T1000 (cell line): ENCODE data around the gene TIGD7.

Experiments
- DNase-seq: peaks from one replicate; lab custom pipeline; 2025; ENCODE audit warnings: mixed read lengths; lab: John Stamatoyannopoulos, UW

The TIGD7 gene, protein sequence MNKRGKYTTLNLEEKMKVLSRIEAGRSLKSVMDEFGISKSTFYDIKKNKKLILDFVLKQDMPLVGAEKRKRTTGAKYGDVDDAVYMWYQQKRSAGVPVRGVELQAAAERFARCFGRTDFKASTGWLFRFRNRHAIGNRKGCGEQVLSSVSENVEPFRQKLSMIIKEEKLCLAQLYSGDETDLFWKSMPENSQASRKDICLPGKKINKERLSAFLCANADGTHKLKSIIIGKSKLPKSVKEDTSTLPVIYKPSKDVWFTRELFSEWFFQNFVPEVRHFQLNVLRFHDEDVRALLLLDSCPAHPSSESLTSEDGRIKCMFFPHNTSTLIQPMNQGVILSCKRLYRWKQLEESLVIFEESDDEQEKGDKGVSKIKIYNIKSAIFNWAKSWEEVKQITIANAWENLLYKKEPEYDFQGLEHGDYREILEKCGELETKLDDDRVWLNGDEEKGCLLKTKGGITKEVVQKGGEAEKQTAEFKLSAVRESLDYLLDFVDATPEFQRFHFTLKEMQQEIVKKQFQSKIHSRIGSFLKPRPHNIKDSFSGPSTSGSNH

DNA sequence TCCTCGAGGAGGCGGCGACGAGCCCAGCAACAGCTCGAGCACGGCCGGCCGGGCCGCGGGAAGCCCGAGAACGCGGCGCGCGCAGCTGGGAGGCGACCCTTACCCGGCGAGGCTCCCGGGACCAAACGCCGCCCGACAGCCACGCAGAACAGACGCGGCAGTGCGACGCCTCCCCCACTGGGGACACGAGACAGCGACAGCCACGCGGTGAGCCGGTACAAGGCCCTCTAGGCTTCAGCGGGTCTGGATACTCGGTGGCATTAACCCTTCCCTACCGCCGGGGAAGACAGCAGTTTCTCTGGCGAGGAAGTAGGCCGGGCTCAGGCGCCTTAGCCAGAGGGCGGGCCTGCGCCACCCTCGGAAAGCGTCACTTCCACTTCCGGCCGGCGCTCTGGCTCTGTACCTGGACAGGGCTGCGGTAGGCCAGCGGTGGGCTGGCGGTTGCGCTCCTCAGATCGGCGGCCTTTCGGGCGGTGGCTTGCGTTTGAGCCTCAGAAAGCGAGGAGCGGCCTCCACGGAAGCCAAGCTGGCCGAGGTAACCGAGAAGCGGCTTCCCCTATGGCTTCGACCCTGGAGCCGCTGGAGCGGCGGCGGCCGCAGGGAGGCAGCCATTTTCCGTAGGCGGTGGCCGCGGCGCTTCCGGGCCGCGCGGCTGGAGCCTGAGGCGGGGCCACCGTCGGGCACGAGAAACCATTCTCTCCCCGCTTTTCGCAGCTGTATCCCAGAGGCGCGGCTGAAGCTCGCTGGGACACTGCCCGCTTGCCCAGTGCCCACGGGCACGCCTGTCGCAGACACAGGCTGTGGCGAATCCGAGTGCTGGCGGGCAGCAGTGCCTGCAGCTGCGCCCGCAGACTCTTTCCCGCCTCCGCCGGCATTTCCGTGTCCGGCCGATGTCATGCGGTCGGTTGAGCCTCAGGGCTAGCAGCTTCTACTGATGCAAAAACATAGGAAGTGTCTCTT, at the start of gene TIGD7, which contains the start of gene ZNF75A:
TSS of gene TIGD7 (minus strand) at position 322 of the 960 bp plus-strand sequence. CDS start 4,816 bp downstream, outside the sequence.
TSS of gene ZNF75A (plus strand) at position 389 of the 960 bp plus-strand sequence. CDS start 2,932 bp downstream, outside the sequence.
- peak; percentile 89 for DNase-seq

DNA sequence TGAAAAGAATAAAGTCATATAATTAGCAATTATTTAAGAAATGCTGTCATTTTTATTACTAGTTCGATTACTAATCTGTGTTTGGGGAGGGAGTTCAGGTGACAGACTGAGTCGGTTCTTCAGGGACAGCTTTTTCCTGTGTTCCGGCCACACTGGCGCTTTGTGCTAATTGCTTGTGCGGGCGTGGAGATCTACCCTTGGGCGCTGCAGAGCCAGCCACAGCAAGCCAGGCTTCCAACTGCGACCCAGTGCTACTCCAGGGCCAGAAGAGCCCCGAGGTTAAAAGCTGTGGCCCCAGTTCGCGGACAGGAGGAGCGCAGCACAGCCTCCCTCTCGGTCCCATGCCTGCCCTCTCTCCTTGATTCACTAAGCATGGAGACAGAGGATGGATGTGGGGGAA, 43.9 kb upstream of the TIGD7 start:
- no peak for DNase-seq

DNA sequence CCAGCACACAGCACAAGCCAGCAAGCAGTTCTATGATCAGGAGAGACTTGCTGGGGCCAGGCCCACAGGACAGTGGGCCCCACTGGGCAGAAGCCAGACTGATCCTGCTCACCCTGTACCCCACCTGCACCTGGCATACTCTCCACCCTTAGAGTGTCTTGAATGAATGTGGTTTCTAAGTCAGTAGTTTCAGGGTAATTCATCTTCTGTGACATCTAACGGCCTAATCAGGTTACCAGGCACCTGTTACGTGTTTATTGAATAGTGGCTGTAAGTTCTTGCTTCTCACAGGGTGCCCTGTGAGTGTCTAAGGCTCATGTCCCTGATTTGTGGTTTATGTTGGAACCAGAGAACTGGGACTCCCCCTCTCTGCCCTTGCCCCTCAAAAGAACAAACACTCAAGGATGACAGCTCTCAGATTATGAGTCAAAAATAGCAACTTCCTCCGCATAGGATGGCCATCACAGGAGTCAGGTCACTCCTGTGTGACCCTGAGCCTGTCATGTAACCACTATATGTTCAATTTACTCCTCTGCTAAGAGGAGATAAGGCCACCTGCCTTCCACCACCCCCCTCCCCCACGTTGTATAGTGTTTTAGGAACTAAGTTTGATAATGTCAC, 43.4 kb upstream of the TIGD7 start:
- no peak for DNase-seq

DNA sequence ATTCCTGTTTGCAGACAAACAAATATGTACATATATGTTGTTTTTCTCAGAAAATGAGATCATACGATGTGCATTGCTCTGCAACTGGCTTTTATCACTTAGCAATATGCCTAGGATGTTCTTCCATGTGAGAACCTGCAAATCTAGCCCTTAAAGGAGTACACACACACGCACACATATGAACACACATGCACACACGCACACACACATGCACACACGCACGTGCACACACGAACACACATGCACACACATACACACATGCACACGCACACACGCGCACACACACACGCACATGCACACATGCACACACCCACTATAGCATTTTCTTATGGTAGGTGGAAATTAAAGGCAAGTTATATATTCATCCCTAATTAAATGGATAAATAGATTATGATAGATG, 42.4 kb upstream of the TIGD7 start:
- no peak for DNase-seq

DNA sequence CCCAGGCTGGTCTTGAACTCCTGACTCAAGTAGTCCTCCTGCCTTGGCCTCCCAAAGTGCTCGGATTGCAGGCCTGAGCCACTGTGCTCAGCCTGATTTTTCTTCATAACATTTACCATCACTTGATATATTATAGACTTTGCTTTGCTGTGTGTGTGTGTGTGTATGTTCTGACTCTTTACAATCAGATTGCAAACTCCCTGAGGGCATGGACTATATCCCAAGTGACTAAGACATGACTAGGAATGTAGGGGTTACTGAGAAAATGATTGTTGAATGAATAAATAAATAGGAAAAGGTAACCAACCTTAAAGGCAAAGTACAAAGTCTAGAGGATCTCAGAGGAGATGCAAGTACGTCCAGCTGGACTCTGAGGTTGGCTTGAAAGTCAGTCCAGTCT, 40.8 kb upstream of the TIGD7 start:
- no peak for DNase-seq

DNA sequence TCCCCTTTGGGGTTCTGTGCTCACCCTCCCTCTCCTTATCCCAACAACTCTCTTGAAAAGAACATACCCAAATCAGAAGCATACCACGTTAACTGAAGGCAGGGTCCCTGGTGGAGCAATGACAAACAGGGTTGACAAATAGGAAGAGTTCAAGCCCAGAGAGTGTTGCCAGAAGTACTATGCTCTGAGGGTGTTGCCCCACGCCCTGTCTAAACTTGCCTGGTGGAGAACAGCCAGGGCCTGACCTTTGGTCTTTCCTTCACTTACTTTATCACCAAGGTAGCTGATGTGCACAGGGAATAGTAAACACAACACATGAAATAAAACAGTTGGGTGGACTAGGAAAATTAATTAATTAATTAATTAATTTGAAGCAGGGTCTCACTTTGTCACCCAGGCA, 23.4 kb upstream of the TIGD7 start:
- DNase-seq, result no peak

DNA sequence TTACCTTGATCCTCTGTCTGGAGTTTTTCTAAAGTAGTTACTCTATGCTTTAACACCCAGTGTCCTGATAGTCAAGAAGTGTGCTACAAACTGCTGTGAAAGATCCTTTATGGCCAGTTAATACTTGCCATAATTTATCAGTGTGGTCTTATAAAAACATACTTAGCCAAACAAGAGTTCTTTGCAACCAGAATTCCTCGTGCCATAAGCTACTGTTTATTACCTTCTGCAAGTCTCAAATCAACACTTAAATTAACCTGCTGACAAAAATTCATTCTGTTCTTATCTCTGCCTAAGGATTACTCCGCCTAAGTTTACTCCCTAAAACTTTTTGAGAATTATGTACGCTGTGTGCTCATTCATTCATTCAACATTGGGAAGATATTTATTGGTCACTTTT, 22.9 kb upstream of the TIGD7 start:
- DNase-seq, result no peak

DNA sequence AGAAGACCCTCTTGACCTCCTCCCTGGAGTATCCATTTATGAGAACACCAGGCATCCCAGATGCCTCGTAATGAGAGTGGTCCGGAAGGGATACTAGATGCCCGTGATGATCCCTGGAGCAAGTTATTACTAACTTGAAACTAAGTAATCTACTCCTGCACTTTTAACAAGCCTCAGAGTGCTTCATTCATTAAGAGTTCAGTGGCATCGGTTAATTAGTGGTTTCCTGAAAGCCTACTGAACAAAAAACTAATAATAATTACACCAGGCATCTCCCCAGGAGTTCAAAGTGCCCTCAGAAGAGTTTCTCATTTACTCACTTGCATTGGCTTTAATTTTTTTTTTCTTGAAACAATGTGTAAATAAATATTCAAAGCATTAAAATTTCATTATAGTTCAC, 22.3 kb upstream of the TIGD7 start:
- no peak for DNase-seq

DNA sequence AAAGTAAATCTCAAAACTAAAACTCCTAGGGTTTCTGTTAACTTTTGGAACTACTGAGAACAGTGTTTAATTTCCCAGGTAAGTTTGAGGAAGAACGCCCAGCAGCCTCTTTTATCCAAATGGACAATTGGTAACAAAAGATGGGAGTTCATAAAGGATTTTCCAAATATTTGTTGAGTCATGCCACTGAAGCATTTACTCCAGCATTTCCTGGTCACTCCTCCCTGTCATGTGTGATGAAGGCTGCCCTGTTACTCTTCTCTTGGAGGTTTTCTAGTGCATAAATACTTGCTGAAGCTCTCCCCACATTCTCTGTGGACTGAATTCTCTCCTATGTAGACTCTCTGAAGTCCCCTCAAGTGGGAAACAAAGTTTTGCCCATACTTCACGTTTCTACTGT, 16.6 kb upstream of the TIGD7 start:
- no peak for DNase-seq

DNA sequence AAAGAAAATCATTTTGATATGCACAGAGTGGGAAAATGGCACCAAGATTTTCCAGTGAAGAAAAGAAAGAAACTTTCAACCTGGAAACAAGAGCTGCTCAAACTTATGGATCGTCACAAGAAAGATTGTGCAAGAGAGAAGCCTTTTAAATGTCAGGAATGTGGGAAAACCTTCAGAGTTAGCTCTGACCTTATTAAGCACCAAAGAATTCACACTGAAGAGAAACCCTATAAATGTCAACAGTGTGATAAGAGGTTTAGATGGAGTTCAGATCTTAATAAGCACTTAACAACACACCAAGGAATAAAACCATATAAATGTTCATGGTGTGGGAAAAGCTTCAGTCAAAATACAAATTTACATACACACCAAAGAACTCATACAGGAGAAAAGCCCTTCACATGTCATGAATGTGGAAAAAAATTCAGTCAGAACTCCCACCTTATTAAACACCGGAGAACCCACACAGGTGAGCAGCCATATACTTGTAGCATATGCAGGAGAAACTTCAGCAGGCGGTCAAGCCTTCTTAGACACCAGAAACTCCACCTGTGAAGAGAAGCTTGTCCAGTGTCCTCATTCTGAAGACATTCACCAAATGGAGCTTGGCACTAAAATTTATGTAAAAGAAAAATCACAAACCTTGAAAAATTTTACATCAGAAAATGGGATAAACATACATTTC, 12.2 kb upstream of the TIGD7 start:
- no peak for DNase-seq

DNA sequence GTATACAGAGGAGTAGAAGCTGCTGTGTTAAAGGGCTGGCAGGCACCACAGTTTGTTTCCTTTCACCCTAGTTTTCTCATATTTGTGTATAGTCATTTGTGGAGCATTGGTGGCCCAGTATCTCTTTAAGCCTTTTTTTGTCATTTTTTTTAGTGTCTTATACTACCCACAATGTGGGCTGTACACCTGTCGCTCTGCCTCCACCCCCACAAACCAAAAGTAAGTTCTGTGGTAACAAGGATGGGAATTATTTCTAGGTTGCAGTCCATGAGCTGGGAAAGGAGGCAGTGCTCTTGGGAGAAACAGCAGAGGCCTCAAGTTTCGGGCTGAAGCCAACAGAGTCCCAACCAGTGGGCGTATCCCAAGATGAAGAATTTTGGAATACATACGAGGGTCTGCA, 6.3 kb upstream of the TIGD7 start:
- DNase-seq, result no peak

DNA sequence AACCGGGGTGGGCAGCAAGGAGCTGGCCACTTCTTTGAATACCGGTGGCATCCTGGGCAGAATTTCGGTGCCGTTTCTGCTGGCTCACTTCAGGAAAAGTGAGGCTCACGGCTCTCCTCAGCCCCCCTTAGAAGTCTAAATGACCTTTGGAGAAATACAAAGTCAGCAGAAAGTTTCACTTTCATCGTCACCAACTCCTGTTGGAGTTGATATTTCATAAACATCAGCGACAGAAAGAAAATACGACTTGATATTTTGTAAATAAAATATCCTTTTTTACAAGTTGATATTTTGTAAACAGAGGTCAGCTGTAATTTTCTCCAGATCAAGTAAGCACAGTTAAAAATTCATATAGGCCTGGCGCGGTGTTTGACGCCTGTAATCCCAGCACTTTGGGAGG, 848 bp upstream of the TIGD7 start:
- no peak for DNase-seq

DNA sequence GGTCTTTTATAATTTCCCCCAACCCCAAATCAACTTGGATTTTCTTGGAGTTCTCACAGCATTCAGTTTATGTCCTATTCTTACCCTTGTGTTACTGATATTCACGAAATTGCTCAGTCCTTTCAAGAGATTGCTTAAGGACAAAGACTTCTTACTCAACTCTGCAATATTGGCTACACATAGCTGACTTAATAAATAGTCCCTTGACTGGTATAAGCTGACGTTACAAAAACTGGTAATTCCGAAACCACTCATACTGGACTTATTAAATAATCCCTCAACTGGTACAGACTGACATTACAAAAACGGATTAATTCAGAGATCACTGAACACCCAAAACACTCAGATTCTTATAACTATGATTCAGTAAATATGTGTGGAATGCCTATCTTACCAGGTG, 860 bp downstream of the TIGD7 start:
- no peak for DNase-seq

DNA sequence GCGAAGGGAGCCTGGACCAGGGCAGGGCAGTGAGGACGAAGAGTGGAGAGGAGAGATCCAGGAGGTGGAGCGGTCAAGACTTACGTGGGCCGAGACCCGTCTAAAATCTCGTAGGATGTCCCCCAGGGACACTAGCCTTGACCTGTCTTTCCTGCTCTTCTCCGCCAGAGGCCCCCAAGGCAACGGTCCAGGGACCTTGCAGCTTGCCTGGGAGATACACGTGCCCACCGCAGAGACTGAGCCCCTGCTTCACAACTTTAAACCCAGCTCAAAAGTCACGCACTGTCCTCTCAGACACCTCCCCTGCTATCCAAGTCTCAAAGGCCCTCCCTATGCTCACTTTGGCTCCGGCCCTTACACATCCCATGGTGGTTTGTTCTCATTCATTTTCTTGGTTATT, 9.4 kb downstream of the TIGD7 start:
- no peak for DNase-seq

DNA sequence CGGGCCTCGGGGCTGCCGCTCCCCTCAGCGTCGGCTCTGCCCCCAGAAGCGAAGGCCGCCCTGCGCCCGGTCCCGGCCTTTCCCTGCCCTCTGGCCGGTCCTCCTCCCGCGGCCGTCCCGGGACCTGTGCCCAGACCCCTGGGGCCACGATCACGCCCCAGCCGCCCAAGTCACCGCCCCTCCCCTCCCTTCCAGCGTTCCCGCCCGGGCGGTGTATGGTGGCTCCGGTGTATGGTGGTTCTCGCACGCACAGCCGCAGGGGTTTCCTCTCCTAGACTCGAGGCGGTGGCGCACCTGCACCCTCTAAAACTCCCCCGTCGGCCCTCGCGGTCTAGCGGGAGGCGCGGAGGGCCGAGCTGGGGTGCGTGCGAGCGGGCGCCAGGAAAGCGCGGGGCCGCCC, 10.0 kb downstream of the TIGD7 start:
- no peak for DNase-seq

DNA sequence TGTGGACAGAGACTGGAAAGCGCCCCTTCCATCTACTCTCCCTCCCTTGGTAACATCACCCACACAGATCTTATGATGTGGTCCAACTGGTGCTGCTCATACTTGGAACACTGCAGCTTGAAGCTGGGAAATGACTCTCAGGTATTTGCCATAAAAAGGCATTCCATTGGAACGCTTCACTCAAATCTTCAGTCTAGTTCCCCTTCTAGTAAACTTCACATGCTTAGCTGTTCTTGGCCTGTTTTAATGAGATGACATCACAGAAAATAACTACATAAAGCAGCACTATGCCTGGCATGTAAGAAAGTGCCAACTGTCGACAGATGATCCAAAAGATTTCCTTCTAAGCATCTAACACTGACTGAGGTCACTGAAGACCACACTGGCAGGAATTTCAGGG, 12.6 kb downstream of the TIGD7 start:
- DNase-seq, result no peak

DNA sequence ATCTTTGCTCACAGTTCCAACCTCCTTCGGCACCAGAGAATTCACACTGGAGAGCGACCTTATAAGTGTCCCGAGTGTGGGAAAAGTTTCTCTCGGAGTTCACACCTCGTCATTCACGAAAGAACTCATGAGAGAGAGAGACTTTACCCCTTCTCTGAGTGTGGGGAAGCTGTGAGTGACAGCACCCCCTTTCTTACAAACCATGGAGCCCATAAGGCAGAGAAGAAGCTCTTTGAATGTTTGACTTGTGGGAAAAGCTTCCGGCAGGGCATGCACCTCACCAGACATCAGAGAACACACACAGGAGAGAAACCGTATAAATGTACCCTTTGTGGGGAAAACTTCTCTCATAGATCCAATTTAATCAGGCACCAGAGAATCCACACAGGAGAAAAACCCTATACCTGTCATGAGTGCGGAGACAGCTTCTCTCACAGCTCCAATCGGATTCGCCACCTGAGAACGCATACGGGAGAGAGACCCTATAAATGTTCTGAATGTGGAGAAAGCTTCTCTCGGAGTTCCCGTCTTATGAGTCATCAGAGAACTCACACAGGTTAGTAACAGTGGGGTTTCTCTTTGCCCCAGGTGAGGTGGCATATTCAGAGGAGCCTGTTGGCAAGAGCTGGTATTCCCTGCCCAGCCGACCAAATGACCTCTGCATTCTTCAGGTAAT, 15.1 kb downstream of the TIGD7 start:
- no peak for DNase-seq

DNA sequence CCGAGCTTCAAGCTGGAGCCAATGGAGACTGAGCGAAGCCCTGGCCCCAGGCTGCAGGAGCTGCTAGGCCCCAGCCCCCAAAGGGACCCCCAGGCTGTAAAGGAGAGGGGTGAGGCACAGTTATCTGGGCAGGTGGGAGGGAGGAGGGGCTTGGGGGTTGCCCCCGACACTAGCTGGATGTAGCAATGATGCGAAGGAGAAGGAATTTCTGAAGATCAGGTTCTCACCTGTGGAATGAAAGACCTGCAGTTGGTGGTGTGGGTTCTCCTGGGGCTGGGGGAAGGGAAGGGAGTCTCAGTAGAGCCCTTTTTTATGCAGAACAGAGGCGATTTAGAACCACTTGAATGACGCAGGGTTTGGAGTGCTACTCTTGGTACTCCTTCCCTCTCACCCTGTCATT, 20.1 kb downstream of the TIGD7 start:
- DNase-seq, result no peak

DNA sequence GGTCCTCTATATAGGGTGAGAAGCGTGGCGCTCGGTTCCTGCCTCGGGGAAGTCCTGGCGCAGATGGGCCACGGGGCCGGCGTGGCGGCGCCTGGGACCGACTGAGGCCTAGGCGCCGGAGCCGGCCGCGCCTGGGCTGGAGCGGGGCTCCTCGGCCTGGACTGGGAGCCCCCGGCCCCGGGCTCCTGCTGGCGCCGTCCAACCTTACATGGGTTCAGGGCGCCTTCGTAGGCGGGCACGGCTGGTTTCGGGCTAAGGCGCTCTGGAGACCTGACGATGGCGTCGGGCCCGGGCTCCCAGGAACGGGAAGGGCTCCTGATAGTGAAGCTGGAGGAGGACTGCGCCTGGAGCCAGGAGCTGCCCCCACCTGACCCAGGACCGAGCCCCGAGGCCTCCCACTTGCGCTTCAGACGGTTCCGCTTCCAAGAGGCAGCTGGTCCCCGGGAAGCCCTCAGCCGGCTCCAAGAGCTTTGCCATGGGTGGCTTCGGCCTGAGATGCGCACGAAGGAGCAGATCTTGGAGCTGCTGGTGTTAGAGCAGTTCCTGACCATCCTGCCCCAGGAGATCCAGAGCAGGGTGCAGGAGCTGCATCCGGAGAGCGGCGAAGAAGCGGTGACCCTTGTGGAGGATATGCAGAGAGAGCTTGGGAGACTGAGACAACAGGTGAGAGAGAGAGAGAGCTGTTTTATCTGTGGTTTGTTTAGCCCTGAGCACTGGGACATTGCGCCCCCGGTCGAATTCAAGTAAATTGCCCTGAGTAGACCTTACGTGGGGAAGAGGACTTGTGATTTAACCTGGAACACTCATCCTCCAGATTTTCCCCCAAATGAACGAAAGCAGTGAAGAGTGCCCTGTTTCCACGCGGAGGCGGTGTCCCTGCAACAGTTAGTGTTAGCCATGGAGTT, 21.4 kb downstream of the TIGD7 start:
- no peak for DNase-seq
